Effector memory CD8-positive, alpha-beta T cell (primary cell): ENCODE measurements around the gene CGB5.
"Not testable (repeated sequence)": the region's sequence is repeated elsewhere in the genome, so short reads cannot be mapped to it uniquely, and the experiment has no call there.

Experiments used
- ATAC-seq: fragments of 150-1000 bp; cut with Tn5 transposase; replicated peaks from 2 replicates; pipeline ENCODE4 v1.10.0; 2021; ENCODE audit warnings: mild to moderate bottlenecking, moderate library complexity
- DNase-seq, 3 experiments: peaks; one replicate each; pipeline ENCODE4 v3.0.0; 2021
- H3K27ac Mint-ChIP-seq, 2 donors: one replicate each; pipeline ENCODE4 v1.8.0; 2022; ENCODE audit warnings: mild to moderate bottlenecking in 2 of 2, mixed read lengths in 2 of 2, moderate library complexity in 2 of 2
- H3K27me3 Mint-ChIP-seq, 2 donors: one replicate each; pipeline ENCODE4 v1.8.0; 2022; ENCODE audit warnings: mixed read lengths in 2 of 2
- H3K36me3 Mint-ChIP-seq: one replicate; pipeline ENCODE4 v1.8.0; 2022; ENCODE audit warnings: mild to moderate bottlenecking, moderate library complexity, mixed read lengths; ENCODE audit not compliant: insufficient read depth
- H3K4me1 Mint-ChIP-seq, 2 donors: one replicate each; pipeline ENCODE4 v1.8.0; 2022; ENCODE audit warnings: low read depth in 2 of 2, mixed read lengths in 2 of 2
- H3K4me3 Mint-ChIP-seq, 2 donors: one replicate each; pipeline ENCODE4 v1.8.0; 2022; ENCODE audit warnings: mild to moderate bottlenecking in 2 of 2, mixed read lengths in 2 of 2, moderate library complexity in 2 of 2
- H3K9me3 Mint-ChIP-seq, 2 donors: one replicate each; pipeline ENCODE4 v1.8.0; 2022; ENCODE audit warnings: mixed read lengths in 2 of 2
- total RNA-seq, 9 experiments: gene quantifications; one replicate each; lab custom pipeline; 2026; lab: John Stamatoyannopoulos, UW

Gene CGB5
- 0 reads per million in 9 experiments for total RNA-seq

GRCh38 chr19:49043548-49043947 lies at the start of gene CGB5:
CGB5 (plus strand) TSS chr19:49043848; CDS start chr19:49044210, 362 bp downstream.
- H3K27ac Mint-ChIP-seq, H3K36me3 Mint-ChIP-seq, H3K4me3 Mint-ChIP-seq, H3K27me3 Mint-ChIP-seq, H3K9me3 Mint-ChIP-seq, ATAC-seq, DNase-seq, H3K4me1 Mint-ChIP-seq: not testable (repeated sequence)

DNA sequence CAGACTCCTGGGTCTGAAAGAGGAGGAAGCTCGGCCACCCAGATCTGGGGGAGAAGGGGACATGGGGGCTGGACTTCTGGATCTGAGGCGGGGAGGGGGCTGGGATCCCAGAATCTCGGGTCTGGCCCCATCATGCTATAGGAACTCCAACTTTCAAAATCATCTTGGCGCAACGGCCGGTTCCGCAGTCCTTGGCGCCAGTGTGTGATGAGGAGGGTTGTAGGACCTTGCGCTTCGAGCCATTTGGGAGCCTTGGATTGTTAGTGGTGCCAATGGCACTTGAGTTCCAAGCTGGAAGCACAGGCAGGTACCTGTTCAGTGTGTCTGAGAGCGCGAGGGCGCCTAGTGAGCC lies 49.6 kb upstream of the CGB5 start:
- ATAC-seq (no peak), DNase-seq (no peak)
- Mint-ChIP-seq H3K36me3 (peaks cover 18% of the 10 kb centered on the region), H3K4me3 (peak overlapping the region; percentile 91 to 95), H3K9me3 (no peaks in the 10 kb centered on the region), H3K27ac (peak overlapping the region; percentile 91 to 96), H3K27me3 (no peaks in the 10 kb centered on the region), H3K4me1 (peaks cover 28 to 45% of the 10 kb centered on the region in 2 donors)

DNA sequence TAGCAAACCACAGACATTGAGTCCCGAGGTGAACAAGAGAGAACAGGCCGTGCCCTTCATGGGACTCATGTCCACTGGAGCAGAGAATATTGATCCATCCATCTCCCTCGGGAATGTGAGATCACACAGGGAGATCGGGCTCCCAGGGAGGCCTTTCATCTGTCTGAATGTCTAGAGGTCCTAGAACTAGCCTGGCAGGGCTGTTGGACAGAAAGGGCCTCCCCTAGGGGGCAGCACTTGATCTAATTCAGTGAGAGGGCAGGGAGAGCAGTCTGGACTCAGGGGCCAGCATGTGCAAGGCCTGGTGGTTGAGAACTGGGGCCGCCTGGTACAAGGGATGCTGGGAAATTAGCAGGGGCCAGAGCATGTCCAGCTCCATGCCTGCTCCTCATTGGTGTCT lies 45.7 kb upstream of the CGB5 start:
- H3K27me3 Mint-ChIP-seq = no peaks in the 10 kb centered on the region
- H3K27ac Mint-ChIP-seq = peak overlapping the region in 1 of 2 donors; percentile 49
- DNase-seq = peak; percentile 29 to 54 (median 40)
- ATAC-seq = no peak
- no peak overlapping the region for H3K4me3 Mint-ChIP-seq
- peaks cover 23 to 26% of the 10 kb centered on the region in 2 donors for H3K4me1 Mint-ChIP-seq
- H3K9me3 Mint-ChIP-seq = no peaks in the 10 kb centered on the region
- H3K36me3 Mint-ChIP-seq = peaks cover 20% of the 10 kb centered on the region

- Mint-ChIP-seq H3K4me1 (peaks cover 14 to 17% of the 10 kb centered on the region in 2 donors), H3K4me3 (no peak overlapping the region), H3K9me3 (no peaks in the 10 kb centered on the region), H3K36me3 (peaks cover 25% of the 10 kb centered on the region), H3K27ac (no peak overlapping the region), H3K27me3 (no peaks in the 10 kb centered on the region)
- DNase-seq (peak; percentile 56 to 59 (median 59)), ATAC-seq (peak; percentile 91)
Measured at GRCh38 chr19:48999481-49000325, 43.9 kb upstream of the CGB5 start.

DNA sequence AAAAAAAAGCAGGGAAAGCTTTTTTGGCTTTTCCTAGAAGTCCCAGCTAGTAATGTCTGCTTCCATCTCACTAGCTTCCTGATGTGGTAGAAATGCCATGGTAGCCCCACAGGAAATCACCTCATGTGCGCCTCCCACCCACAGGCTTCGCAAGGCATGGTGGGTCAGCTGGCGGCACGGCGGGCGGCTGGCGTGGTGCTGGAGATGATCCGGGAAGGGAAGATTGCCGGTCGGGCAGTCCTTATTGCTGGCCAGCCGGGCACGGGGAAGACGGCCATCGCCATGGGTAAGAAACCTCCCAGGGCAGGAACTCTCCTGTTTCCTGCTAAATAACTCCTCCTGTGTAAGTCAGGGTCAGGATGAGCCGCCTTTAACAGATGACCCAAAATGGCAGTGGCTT lies 39.5 kb upstream of the CGB5 start:
- H3K4me1 Mint-ChIP-seq = peaks cover 3 to 7% of the 10 kb centered on the region in 2 donors
- peaks cover 33% of the 10 kb centered on the region for H3K36me3 Mint-ChIP-seq
- H3K27ac Mint-ChIP-seq = no peak overlapping the region
- no peaks in the 10 kb centered on the region for H3K9me3 Mint-ChIP-seq
- H3K4me3 Mint-ChIP-seq = no peak overlapping the region
- DNase-seq (no peak), ATAC-seq (no peak)
- no peaks in the 10 kb centered on the region for H3K27me3 Mint-ChIP-seq

GRCh38 chr19:49004964-49005614 lies 38.6 kb upstream of the CGB5 start:
- no peaks in the 10 kb centered on the region for H3K27me3 Mint-ChIP-seq
- H3K4me1 Mint-ChIP-seq = no peaks in the 10 kb centered on the region
- H3K9me3 Mint-ChIP-seq = no peaks in the 10 kb centered on the region
- no peak overlapping the region for H3K4me3 Mint-ChIP-seq
- H3K27ac Mint-ChIP-seq = no peak overlapping the region
- no peak for DNase-seq
- no peak for ATAC-seq
- H3K36me3 Mint-ChIP-seq = peaks cover 38% of the 10 kb centered on the region

GRCh38 chr19:49006905-49007304 lies 36.7 kb upstream of the CGB5 start:
- Mint-ChIP-seq H3K36me3 (peaks cover 43% of the 10 kb centered on the region), H3K4me1 (no peaks in the 10 kb centered on the region), H3K27me3 (no peaks in the 10 kb centered on the region), H3K4me3 (no peak overlapping the region), H3K9me3 (no peaks in the 10 kb centered on the region), H3K27ac (no peak overlapping the region)
- no peak for ATAC-seq
- DNase-seq = no peak

- H3K4me3 Mint-ChIP-seq = no peak overlapping the region
- no peak overlapping the region for H3K27ac Mint-ChIP-seq
- peaks cover 24% of the 10 kb centered on the region for H3K36me3 Mint-ChIP-seq
- DNase-seq = no peak
- H3K9me3 Mint-ChIP-seq = no peaks in the 10 kb centered on the region
- H3K4me1 Mint-ChIP-seq = no peaks in the 10 kb centered on the region
- no peak for ATAC-seq
- no peaks in the 10 kb centered on the region for H3K27me3 Mint-ChIP-seq
Measured at GRCh38 chr19:49009828-49010227, 33.8 kb upstream of the CGB5 start.

GRCh38 chr19:49010453-49010852 lies 33.2 kb upstream of the CGB5 start:
- DNase-seq = no peak
- H3K9me3 Mint-ChIP-seq = no peaks in the 10 kb centered on the region
- H3K4me1 Mint-ChIP-seq = no peaks in the 10 kb centered on the region
- no peak overlapping the region for H3K4me3 Mint-ChIP-seq
- ATAC-seq = no peak
- peaks cover 21% of the 10 kb centered on the region for H3K36me3 Mint-ChIP-seq
- H3K27ac Mint-ChIP-seq = no peak overlapping the region
- H3K27me3 Mint-ChIP-seq = no peaks in the 10 kb centered on the region

GRCh38 chr19:49011194-49011593 lies 32.5 kb upstream of the CGB5 start:
- Mint-ChIP-seq H3K4me3 (no peak overlapping the region), H3K27me3 (no peaks in the 10 kb centered on the region), H3K36me3 (peaks cover 15% of the 10 kb centered on the region), H3K9me3 (no peaks in the 10 kb centered on the region), H3K4me1 (no peaks in the 10 kb centered on the region), H3K27ac (no peak overlapping the region)
- ATAC-seq (no peak), DNase-seq (no peak)

GRCh38 chr19:49014123-49014869 lies 29.4 kb upstream of the CGB5 start:
- Mint-ChIP-seq H3K27ac (peak overlapping the region in 1 of 2 donors; percentile 62), H3K4me3 (no peak overlapping the region), H3K36me3 (peaks cover 16% of the 10 kb centered on the region), H3K4me1 (peaks cover 7 to 8% of the 10 kb centered on the region in 2 donors), H3K27me3 (peaks cover 0 to 5% of the 10 kb centered on the region in 2 donors), H3K9me3 (no peaks in the 10 kb centered on the region)
- DNase-seq (no peak), ATAC-seq (no peak)

DNA sequence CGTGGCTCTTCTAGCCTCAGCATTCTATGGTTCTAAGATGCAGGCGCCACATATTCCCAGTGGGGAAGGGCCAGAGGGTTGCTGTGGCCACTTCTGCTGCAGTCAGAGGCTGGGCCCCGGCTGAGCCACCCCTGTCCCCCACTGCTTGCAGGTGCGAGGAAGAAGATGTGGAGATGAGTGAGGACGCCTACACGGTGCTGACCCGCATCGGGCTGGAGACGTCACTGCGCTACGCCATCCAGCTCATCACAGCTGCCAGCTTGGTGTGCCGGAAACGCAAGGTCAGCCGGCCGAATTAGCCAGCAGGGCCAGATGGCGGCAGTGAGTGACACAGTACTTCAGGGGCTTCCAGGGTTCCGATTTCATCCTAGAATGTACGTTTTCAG lies 28.8 kb upstream of the CGB5 start:
- H3K4me1 Mint-ChIP-seq = peaks cover 8 to 12% of the 10 kb centered on the region in 2 donors
- no peaks in the 10 kb centered on the region for H3K9me3 Mint-ChIP-seq
- peaks cover 0 to 8% of the 10 kb centered on the region in 2 donors for H3K27me3 Mint-ChIP-seq
- no peak for DNase-seq
- ATAC-seq = no peak
- H3K4me3 Mint-ChIP-seq = no peak overlapping the region
- peaks cover 14% of the 10 kb centered on the region for H3K36me3 Mint-ChIP-seq
- no peak overlapping the region for H3K27ac Mint-ChIP-seq

DNA sequence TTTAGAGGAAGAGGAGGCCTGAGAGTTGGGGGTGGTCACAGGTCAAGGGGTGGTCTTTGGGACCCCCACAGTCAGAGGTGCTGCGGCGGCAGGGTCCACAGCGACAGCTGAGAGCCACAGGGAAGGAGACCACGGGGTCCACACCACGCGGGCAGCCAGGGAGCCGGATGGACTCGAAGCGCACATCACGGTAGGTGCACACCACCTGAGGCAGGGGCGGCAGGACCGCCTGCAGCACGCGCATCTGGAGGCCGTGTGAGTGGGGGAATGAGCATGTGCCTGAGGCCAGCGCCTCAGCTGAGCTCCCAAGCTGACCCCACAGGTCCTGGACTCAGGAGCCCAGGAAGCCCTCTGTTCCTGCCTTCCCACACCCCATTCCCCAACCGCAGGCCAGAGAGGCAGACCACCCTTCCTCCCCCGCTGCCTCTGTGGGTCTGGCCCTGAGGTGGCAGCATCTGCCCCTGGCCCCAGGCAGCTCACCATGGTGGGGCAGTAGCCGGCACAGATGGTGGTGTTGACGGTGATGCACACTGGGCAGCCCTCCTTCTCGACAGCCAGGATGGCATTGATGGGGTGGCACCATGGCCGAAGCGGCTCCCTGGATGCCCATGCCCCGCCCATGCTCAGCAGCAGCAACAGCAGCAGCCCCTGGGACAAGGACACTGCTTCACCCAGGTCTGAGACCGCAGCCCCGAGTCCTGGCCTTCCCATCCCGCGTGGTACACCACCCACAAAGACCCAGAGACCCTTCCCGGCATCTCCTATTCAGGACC lies 27.4 kb upstream of the CGB5 start:
- no peak overlapping the region for H3K4me3 Mint-ChIP-seq
- H3K4me1 Mint-ChIP-seq = peaks cover 10 to 16% of the 10 kb centered on the region in 2 donors
- DNase-seq (no peak), ATAC-seq (no peak)
- H3K36me3 Mint-ChIP-seq = peaks cover 4% of the 10 kb centered on the region
- H3K9me3 Mint-ChIP-seq = no peaks in the 10 kb centered on the region
- H3K27me3 Mint-ChIP-seq = peaks cover 0 to 8% of the 10 kb centered on the region in 2 donors
- H3K27ac Mint-ChIP-seq = peak overlapping the region in 1 of 2 donors; percentile 58
